HUES48 (cell line): ENCODE measurements around the gene DTNA.

Experiments used
- H3K27ac ChIP-seq: one replicate; pipeline ENCODE4 v1.7.0; 2013; ENCODE audit warnings: low read depth, low read length, inconsistent platforms
- H3K27me3 ChIP-seq: 2 replicates; pipeline ENCODE4 v1.6.1; 2013; ENCODE audit warnings: mild to moderate bottlenecking, low read length; ENCODE audit not compliant: control insufficient read depth, insufficient read depth
- H3K36me3 ChIP-seq: 2 replicates; pipeline ENCODE4 v1.6.1; 2013; ENCODE audit warnings: low read length; ENCODE audit not compliant: control insufficient read depth, insufficient read depth
- H3K4me1 ChIP-seq: 2 replicates; pipeline ENCODE4 v1.6.1; 2013; ENCODE audit warnings: mild to moderate bottlenecking, low read length; ENCODE audit not compliant: control insufficient read depth, insufficient read depth
- H3K4me3 ChIP-seq: 2 replicates; pipeline ENCODE4 v1.5.1; 2013; ENCODE audit warnings: mild to moderate bottlenecking, low read depth, low read length
- H3K9ac ChIP-seq: 2 replicates; pipeline ENCODE4 v1.6.1; 2013; ENCODE audit warnings: mild to moderate bottlenecking, low read depth, low read length, moderate library complexity
- H3K9me3 ChIP-seq: 2 replicates; pipeline ENCODE4 v1.6.1; 2013; ENCODE audit warnings: low read length; ENCODE audit not compliant: control insufficient read depth, insufficient read depth

DTNA gene

DNA sequence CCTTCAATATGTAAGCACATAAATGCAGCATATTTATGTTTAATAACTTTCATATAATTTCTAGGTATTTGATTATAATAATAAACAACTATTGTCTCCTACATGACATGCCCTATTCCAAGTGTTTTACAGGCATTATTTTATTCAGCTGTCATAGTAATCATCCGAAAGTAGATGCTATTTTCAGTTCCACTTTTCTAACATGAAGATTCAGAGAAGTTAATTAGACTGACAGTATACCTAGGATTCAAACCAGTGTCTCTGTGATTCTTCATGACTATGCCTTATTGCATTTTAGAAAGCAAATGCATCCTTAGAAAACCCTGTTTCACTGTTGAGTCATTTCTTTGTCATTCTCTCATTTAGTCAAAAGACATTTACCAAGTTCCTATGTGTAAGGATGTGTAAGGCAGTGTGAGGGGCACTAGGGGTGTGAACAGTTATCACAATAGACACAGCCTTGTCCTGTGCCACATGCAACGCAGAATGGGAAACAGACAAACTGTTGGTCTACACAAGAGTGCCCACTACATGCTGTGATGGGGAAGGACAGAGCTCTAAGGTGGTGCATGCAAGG, 79.8 kb downstream of the DTNA start:
- H3K4me1 ChIP-seq: peaks cover 12% of the 10 kb centered on the region
- no peak overlapping the region for H3K9ac ChIP-seq
- H3K27me3 ChIP-seq: no peaks in the 10 kb centered on the region
- H3K9me3 ChIP-seq: no peaks in the 10 kb centered on the region; the same call in 1 of the 2 replicates
- H3K4me3 ChIP-seq: no peak overlapping the region
- no peak overlapping the region for H3K27ac ChIP-seq
- H3K36me3 ChIP-seq: no peaks in the 10 kb centered on the region

DNA sequence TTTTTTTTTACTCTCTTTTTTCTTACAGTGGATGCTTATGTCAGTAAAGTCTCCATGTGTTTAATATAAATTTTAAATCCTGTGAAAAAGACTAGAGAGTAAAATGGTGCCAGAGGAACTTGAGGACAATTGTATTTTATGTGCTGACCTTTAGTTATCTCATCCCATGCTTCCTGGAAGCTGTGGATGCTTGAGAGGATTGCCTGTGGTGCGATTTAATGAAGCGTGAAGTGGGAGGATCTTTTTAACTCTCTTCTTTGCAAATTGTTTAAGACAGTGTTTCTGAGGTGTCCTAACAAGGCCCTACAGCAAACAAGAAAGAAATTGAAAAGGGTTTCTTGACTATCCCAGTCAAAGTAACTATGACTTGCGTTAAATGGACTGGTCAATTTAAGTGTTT, 84.2 kb downstream of the DTNA start:
- Histone ChIP-seq H3K27ac (peak overlapping the region; percentile 48), H3K9ac (no peak overlapping the region), H3K36me3 (no peaks in the 10 kb centered on the region), H3K27me3 (no peaks in the 10 kb centered on the region), H3K4me1 (no peaks in the 10 kb centered on the region; the same call in 1 of the 2 replicates), H3K9me3 (no peaks in the 10 kb centered on the region; the same call in 1 of the 2 replicates), H3K4me3 (no peak overlapping the region)

DNA sequence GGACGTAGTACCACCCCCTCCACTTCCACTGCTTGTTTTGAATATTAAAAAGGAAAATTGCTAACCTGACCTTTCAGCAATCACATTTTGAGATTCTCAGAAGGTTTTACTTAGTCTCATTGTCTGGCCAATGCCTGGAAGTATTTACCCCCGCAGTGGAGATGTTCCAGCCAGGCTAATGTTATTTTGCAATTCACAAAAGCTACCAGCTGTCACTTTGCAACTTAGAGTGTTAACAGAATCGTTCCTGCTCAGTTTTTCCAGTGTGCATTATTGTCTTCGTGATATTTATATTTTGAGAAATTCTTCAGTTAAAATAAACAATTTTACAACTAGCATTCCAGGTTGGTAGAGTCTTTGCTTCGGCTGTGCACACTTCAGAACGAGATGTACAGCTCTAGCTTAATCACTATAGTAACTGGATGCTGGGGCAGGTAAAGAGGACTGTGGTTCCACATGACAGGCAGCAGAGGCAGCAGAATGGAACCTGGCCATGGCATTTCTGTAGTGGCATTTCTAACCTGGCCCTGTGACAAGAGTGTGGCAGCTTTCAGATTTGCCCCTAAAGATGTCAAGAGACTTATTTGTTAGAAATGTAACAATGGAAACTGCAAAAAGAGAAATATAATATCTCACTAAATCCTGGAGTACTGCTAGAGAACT, 85.1 kb downstream of the DTNA start:
- Histone ChIP-seq H3K27ac (peak overlapping the region; percentile 48), H3K4me3 (no peak overlapping the region), H3K36me3 (no peaks in the 10 kb centered on the region), H3K27me3 (no peaks in the 10 kb centered on the region), H3K9ac (no peak overlapping the region), H3K4me1 (no peaks in the 10 kb centered on the region; the same call in 1 of the 2 replicates), H3K9me3 (no peaks in the 10 kb centered on the region; the same call in 1 of the 2 replicates)

DNA sequence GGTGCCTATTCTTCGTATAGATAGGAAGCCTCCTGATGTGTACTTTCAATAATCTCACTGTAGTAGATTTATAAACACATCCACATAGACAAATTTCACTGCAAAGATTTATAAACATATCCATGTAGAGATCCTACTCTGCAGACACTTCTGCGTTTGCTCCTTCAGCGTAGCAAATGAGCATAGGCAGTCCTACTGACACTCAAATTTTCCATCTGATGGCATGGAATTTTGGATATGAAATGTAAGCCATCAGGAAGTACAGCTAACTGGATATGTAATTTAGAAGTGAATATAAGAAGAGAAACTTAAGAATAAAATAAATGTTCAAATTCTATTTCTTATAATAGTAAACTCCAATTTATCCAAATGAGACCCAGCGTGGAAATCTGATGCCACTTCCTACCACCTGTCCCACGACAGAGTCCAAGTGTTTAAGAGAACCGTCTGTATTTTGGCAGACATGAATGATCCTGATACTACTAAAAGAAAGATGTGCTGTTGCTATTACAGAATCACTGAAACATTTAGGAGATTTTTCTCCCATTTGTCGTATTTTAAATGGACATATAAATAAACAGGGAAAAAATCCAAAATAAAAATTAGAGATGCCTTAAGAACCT, 86.0 kb downstream of the DTNA start:
- Histone ChIP-seq H3K27me3 (no peaks in the 10 kb centered on the region), H3K36me3 (no peaks in the 10 kb centered on the region), H3K9me3 (no peaks in the 10 kb centered on the region; the same call in 1 of the 2 replicates), H3K27ac (no peak overlapping the region), H3K9ac (no peak overlapping the region), H3K4me1 (no peaks in the 10 kb centered on the region; the same call in 1 of the 2 replicates), H3K4me3 (no peak overlapping the region)

DNA sequence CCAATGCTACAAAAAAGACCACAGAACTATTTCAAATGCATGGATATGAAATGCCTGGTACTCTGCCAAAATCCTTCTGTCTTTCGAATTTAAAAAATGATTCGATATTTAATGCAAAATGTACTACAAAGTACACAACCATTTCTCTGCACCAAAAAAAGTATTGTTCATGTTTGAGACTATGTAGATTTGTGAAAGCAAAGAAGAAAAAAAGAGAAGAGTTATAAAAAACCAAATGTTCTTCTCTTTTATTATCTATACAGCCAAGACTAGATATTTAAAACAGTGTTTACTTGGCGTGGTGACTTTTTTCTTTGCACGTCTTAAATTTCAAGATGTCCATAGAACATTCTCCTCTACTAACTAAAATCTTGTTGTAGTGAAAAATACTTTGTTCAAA, 89.2 kb downstream of the DTNA start:
- no peak overlapping the region for H3K4me3 ChIP-seq
- no peak overlapping the region for H3K9ac ChIP-seq
- no peaks in the 10 kb centered on the region for H3K9me3 ChIP-seq
- H3K36me3 ChIP-seq: no peaks in the 10 kb centered on the region
- peaks cover 16% of the 10 kb centered on the region for H3K4me1 ChIP-seq
- H3K27ac ChIP-seq: no peak overlapping the region
- no peaks in the 10 kb centered on the region for H3K27me3 ChIP-seq

DNA sequence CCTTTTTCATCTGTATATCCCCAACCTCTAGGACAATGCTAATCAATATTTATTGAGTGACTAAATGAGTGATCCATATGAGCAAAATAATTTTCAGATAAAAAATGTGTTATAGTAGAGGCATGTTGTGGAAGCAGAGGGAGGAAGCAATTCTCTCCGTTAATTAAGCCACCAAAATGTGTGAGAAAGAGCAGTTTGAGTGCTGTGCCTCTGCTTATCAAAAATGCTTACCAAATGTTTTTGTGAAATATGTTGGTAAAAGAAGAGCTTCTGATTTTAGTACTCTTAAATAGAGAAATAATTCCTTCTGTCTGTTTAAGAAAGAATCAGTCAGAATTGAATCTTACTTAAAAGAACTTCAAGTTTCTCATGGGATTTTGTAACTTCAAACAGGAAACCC, 90.3 kb downstream of the DTNA start:
- Histone ChIP-seq H3K27ac (no peak overlapping the region), H3K36me3 (no peaks in the 10 kb centered on the region), H3K4me1 (peaks cover 16% of the 10 kb centered on the region), H3K9me3 (no peaks in the 10 kb centered on the region), H3K27me3 (no peaks in the 10 kb centered on the region), H3K4me3 (no peak overlapping the region), H3K9ac (no peak overlapping the region)

DNA sequence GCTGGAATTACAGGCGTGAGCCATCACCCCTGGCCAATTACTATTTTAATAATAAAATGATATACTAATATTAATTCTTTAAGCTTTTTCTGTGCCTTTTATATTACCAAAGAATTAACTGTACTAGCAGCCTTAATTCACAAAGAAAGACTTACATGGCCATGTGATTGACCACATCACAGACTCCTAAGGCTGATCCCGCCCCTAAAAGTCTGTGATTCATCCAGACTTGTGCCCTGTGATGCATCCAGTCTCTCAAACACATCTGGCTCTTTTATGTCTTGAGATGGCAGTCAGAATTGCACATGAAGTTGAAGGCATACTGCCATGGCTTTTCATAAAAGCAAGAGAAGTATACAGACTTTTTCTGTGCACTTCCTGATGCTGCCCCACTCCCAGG, 91.7 kb downstream of the DTNA start:
- Histone ChIP-seq H3K4me3 (no peak overlapping the region), H3K27ac (no peak overlapping the region), H3K9me3 (no peaks in the 10 kb centered on the region), H3K4me1 (peaks cover 22% of the 10 kb centered on the region), H3K9ac (no peak overlapping the region), H3K36me3 (no peaks in the 10 kb centered on the region), H3K27me3 (no peaks in the 10 kb centered on the region)

DNA sequence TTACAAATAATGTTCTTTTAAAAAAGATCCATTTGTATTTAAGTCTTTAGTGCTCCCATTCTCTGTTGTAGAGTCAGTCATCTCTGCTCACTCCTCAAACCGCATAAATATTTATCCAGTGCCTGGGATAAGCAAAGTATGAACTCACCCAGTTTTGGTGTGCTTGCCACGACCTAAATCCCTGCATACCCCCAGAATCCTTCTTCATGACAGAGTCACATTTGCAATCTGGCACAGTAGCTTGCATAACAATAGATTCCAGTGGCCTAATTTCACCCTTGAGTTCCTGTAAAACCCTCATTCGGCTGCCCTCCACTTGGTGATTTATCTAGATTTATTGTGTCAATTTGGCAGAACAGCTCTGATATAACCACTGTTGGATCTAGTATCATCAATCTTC, 92.9 kb downstream of the DTNA start:
- no peak overlapping the region for H3K27ac ChIP-seq
- H3K4me3 ChIP-seq: no peak overlapping the region
- no peaks in the 10 kb centered on the region for H3K27me3 ChIP-seq
- no peaks in the 10 kb centered on the region for H3K9me3 ChIP-seq
- H3K36me3 ChIP-seq: no peaks in the 10 kb centered on the region
- peaks cover 33% of the 10 kb centered on the region for H3K4me1 ChIP-seq
- no peak overlapping the region for H3K9ac ChIP-seq

DNA sequence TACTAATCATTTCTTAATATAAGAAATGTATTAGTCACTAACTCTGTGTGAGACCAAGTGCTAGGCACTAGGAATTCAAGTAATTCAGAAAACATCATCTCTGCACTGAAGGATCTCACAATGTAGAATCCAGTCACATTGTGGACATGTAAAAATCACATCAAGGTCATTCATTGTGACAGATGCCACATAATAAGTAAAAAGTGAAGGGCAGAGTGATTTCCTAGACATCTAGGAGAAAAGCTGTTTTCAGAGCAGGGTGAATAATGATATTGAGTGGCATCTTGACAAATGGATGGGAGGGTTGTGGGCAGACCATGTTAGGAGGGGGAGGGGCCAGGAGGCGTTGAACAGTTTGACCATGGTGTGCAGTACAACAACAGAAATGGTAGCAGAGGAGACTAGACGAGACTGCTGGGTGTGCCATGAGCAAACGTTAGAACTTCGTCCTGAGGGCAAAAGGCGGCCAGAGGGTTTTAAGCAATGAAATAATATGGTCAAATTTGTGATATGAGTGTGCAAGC, 93.8 kb downstream of the DTNA start:
- Histone ChIP-seq H3K4me3 (no peak overlapping the region), H3K27ac (no peak overlapping the region), H3K9ac (no peak overlapping the region), H3K4me1 (peaks cover 34% of the 10 kb centered on the region), H3K9me3 (no peaks in the 10 kb centered on the region), H3K27me3 (no peaks in the 10 kb centered on the region), H3K36me3 (no peaks in the 10 kb centered on the region)

DNA sequence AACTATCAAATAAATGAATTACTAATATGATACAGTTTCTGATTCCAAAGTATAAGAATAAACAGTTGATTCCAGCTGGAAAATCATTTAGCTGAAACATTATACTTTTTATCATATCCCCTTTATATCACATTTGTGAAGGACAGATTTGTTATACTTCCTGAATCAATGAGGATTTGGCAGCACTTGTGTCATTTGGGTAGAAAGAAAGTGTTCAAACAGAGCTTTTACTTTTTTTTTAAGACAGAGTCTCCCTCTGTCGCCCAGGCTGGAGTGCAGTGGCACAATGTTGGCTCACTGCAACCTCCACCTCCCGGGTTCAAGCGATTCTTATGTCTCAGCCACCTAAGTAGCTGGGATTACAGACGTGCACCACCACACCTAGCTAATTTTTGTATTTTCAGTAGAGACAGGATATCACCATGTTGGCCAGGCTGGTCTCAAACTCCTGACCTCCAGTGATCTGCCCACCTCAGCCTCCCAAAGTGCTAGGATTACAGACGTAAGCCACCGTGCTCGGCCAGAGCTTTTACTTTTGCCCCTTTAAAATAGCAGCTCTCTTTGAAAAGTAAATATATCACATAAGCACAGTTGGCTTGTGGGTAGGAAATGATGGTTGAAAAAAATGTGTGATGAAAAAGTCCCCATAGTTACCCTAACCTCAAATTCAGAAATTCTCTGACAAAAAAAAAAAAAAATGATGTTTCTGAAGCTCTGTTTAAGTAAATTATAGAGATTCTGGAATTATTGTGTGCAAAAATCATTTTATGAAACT, 95.2 kb downstream of the DTNA start:
- Histone ChIP-seq H3K4me3 (no peak overlapping the region), H3K9me3 (no peaks in the 10 kb centered on the region), H3K36me3 (no peaks in the 10 kb centered on the region), H3K27me3 (no peaks in the 10 kb centered on the region), H3K9ac (no peak overlapping the region), H3K4me1 (peaks cover 34% of the 10 kb centered on the region), H3K27ac (no peak overlapping the region)
